ENCODE measurements around the gene WDR41.

The WDR41 gene

GRCh38 chr5:77448831-77449230, 43.3 kb downstream of the WDR41 start:
- no peak for DNase-seq (ENCODE audit: low spot score)

- DNase-seq (ENCODE audit: low spot score): no peak
These were observed 47.8 kb downstream of the WDR41 start for GRCh38 chr5:77444356-77444755.

- no peak for DNase-seq (ENCODE audit: low spot score)
These were observed 48.4 kb downstream of the WDR41 start for GRCh38 chr5:77443670-77444069.

GRCh38 chr5:77438071-77438470, 54.0 kb downstream of the WDR41 start:
- DNase-seq (ENCODE audit: low spot score): no peak

- no peak for DNase-seq (ENCODE audit: low spot score)
These were observed 54.9 kb downstream of the WDR41 start for GRCh38 chr5:77437194-77437593.

- no peak for DNase-seq (ENCODE audit: low spot score)
These were observed 60.4 kb downstream of the WDR41 start for GRCh38 chr5:77431719-77432118.

- no peak for DNase-seq (ENCODE audit: low spot score)
These were observed 60.8 kb downstream of the WDR41 start for GRCh38 chr5:77431286-77431685.

- DNase-seq (ENCODE audit: low spot score): no peak
These were observed 61.4 kb downstream of the WDR41 start for GRCh38 chr5:77430726-77431125.

- DNase-seq (ENCODE audit: low spot score): no peak
These were observed 63.6 kb downstream of the WDR41 start for GRCh38 chr5:77428526-77428925.

GRCh38 chr5:77427998-77428397, 64.1 kb downstream of the WDR41 start:
- DNase-seq (ENCODE audit: low spot score): no peak

GRCh38 chr5:77426670-77427069, 65.4 kb downstream of the WDR41 start:
- no peak for DNase-seq (ENCODE audit: low spot score)

- DNase-seq (ENCODE audit: low spot score): no peak
These were observed 66.0 kb downstream of the WDR41 start for GRCh38 chr5:77425998-77426659.

GRCh38 chr5:77425420-77425819, 66.7 kb downstream of the WDR41 start:
- no peak for DNase-seq (ENCODE audit: low spot score)

- DNase-seq (ENCODE audit: low spot score): no peak
These were observed 67.2 kb downstream of the WDR41 start for GRCh38 chr5:77424921-77425320.

- DNase-seq (ENCODE audit: low spot score): no peak
These were observed 68.9 kb downstream of the WDR41 start for GRCh38 chr5:77423022-77423750.

- DNase-seq (ENCODE audit: low spot score): no peak
These were observed 71.2 kb downstream of the WDR41 start for GRCh38 chr5:77420940-77421339.

- DNase-seq (ENCODE audit: low spot score): no peak
These were observed 72.2 kb downstream of the WDR41 start for GRCh38 chr5:77419644-77420582.

- no peak for DNase-seq (ENCODE audit: low spot score)
These were observed 73.2 kb downstream of the WDR41 start for GRCh38 chr5:77418601-77419581.

- no peak for DNase-seq (ENCODE audit: low spot score)
These were observed 74.0 kb downstream of the WDR41 start for GRCh38 chr5:77418162-77418561.

- DNase-seq (ENCODE audit: low spot score): no peak
These were observed 79.1 kb downstream of the WDR41 start for GRCh38 chr5:77413049-77413448.

GRCh38 chr5:77409870-77410621, 82.1 kb downstream of the WDR41 start:
- DNase-seq (ENCODE audit: low spot score): no peak

Measured in CD4-positive, alpha-beta T cell treated with Interleukin-6 at 100 ng/mL for 8 hours (primary cell).